Measurements from ENCODE around the gene DCTN5.
A peak's percentile ranks its signal among the peaks of the same experiment; 100 is the strongest.
"Not testable (repeated sequence)": the region's sequence is repeated elsewhere in the genome, so short reads cannot be mapped to it uniquely, and the experiment has no call there.

DCTN5 gene

DNA sequence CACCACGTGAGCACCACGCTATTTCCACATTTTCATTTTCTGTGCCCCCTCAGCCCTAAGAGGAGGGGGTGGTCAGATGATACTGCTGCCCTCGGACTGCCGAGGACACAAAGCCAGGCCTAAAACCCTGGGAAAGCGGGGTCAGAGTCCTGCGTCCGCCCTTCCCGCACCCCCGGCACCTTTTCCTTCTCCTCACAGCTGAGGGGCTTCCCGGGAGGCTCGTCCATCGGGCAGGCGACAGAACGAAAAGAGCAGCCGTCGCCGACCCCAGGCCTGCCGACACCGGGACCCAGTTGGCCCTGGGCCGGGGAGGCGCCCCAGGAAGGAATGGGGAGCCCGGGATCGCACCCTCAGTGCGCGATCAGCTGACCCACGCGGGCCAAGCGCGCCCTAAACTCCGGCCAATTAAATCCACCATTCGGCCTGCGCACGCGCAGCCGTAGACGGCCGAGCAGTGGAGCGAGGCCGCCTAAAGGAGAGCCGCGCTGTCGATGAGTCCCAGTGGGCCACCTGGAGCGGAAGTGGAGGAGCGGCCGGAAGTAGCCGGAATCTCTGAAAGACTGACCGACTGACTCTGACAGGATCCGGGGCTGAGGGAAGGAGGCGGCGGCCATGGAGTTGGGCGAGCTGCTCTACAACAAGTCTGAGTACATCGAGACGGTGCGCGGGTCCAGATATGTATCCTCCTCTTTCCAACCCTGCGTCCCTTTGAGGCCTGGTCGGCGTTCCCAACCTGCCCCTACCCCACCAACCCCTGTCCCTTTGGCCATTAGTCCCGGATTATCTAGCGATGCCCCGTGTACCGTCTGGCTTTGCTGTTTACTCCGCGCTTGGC is at the start of gene DCTN5, which contains the start of gene PALB2:
TSS of gene DCTN5 (plus strand) at position 536 of the 835 bp plus-strand sequence. CDS start at position 613, 77 bp downstream.
TSS of gene PALB2 (minus strand) at position 380 of the 835 bp plus-strand sequence. CDS start at position 227, 153 bp downstream.
- Histone ChIP-seq H2AFZ (ENCODE audit: low read length, unreplicated experiment) (peak within 1 kb of the TSS; percentile 87), H3K79me2 (ENCODE audit: control insufficient read depth, insufficient read depth, low read length, unreplicated experiment) (peaks cover 59% of the 10 kb centered on the region), H3K27ac (ENCODE audit: low read depth, low read length) (peak within 1 kb of the TSS; percentile 59)

DNA sequence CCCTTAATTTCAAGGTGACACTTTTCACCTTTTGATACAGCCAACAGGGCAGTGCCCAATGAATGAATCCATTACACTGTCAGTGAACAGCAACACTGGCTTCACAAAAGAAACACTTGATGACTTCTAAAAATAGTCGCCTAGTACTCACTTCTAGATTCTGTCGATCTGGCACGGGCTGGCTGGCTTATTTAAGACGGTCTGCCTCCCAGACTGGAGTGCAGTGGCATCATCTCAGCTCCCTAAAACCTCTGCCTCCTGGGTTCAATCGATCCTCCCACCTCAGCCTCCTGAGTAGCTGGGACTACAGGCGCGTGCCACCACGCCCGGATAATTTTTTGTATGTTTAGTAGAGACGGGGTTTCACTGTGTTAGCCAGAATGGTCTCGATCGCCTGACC is 47.1 kb upstream of the DCTN5 start:
- Histone ChIP-seq H2AFZ (ENCODE audit: low read length, unreplicated experiment) (no peak overlapping the region), H3K79me2 (ENCODE audit: control insufficient read depth, insufficient read depth, low read length, unreplicated experiment) (peaks cover 64% of the 10 kb centered on the region), H3K27ac (ENCODE audit: low read depth, low read length) (no peak overlapping the region), H3K36me3 (ENCODE audit: insufficient read depth, low read length) (peaks cover 8% of the 10 kb centered on the region; the same call in 1 of the 2 replicates), H3K4me3 (ENCODE audit: low read depth, low read length) (no peak overlapping the region; the same call in 1 of the 2 replicates), H3K4me1 (ENCODE audit: control insufficient read depth, insufficient read depth, low read length, unreplicated experiment) (peaks cover 7% of the 10 kb centered on the region), H3K27me3 (ENCODE audit: insufficient read depth, low read length) (no peaks in the 10 kb centered on the region)

More for the DNA sequence above, at the start of gene DCTN5, which contains the start of gene PALB2:
- H3K27me3 ChIP-seq (ENCODE audit: insufficient read depth, low read length): no peaks in the 10 kb centered on the region
- peaks cover 6% of the 10 kb centered on the region for H3K4me1 ChIP-seq (ENCODE audit: control insufficient read depth, insufficient read depth, low read length, unreplicated experiment)
- H3K4me3 ChIP-seq (ENCODE audit: low read depth, low read length): peak within 1 kb of the TSS; percentile 97
- peaks cover 13% of the 10 kb centered on the region for H3K36me3 ChIP-seq (ENCODE audit: insufficient read depth, low read length)

DNA sequence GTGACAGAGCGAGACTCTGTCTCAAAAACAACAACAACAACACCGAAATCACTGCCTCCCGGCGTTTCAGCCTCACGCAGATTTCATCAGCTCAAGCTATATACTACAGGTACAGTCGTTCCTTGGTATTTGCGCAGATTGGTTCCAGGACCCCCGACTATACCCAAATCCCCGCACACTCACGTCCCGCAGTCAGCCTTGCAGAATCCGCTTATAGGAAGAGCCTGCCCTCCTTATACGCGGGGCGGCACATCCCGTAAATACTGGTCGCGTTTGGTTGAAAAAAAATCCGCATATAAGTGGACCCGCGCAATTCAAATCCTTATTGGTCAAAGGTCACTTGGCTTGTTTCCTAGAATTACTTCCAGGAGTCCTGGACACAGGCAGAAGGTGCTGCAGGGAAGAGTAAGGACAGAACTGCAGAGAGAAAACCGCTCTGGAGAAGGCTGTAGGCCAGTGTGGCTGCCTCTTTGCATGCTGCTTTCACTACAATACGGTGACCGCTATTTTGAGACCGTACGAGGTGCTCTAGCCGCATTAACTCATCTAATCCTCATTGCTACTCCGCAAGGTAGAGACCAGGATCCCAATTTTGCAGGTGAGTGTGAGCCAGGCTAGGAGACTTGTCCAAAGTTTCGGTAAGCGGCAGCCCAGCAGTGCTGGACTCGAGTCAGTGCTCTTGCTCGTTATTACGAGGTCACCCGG is 45.9 kb upstream of the DCTN5 start:
- no peaks in the 10 kb centered on the region for H3K27me3 ChIP-seq (ENCODE audit: insufficient read depth, low read length)
- H3K36me3 ChIP-seq (ENCODE audit: insufficient read depth, low read length): peaks cover 4% of the 10 kb centered on the region; the same call in 1 of the 2 replicates
- no peak overlapping the region for H3K27ac ChIP-seq (ENCODE audit: low read depth, low read length)
- H3K4me1 ChIP-seq (ENCODE audit: control insufficient read depth, insufficient read depth, low read length, unreplicated experiment): peaks cover 7% of the 10 kb centered on the region
- H3K79me2 ChIP-seq (ENCODE audit: control insufficient read depth, insufficient read depth, low read length, unreplicated experiment): peaks cover 54% of the 10 kb centered on the region
- H2AFZ ChIP-seq (ENCODE audit: low read length, unreplicated experiment): peak overlapping the region; percentile 96
- H3K4me3 ChIP-seq (ENCODE audit: low read depth, low read length): peak overlapping the region; percentile 97

DNA sequence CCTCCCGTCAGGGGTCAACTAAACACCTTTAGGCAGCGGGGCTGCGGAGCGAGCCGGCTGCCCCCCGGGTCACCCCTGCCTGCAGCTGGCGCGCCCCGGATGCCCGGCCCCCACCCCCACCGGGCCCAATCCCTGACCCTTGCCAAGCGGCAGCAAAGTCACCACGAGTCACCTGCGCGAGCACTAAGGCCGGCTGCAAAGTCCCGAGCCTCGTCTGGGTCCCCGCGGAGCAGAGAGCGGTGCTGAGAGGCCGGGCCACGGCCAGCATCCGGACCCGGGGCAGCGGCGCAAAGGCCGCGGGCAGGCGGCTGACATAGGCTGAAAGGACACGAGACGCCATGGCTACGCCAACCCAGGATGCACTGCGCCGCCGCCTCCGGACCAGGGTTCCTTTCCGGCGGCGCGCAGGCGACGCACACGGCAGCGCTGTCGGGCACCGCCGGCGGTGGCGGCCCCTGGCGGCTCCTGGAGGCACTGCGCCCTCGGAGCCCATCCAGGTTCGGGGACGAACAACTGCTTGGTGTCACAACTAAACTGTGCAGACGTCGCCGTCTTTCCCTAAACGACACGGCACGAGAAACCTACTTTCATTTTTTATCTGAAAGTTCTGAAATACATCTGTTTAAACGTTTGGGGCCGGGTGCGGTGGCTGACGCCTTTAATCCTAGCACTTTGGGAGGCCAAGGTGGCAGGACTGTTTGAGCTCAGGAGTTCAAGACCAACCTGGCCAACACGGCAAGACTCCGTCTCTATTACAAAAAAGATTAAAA is 45.1 kb upstream of the DCTN5 start, which contains the start of gene NDUFAB1:
TSS of gene NDUFAB1 (minus strand) at position 366 of the 770 bp plus-strand sequence. CDS start at position 340, 26 bp downstream.
- Histone ChIP-seq H3K79me2 (ENCODE audit: control insufficient read depth, insufficient read depth, low read length, unreplicated experiment) (peaks cover 47% of the 10 kb centered on the region), H3K4me1 (ENCODE audit: control insufficient read depth, insufficient read depth, low read length, unreplicated experiment) (peaks cover 7% of the 10 kb centered on the region), H3K27ac (ENCODE audit: low read depth, low read length) (peak within 1 kb of the TSS; percentile 49; the same call in 1 of the 2 replicates), H3K4me3 (ENCODE audit: low read depth, low read length) (peak within 1 kb of the TSS; percentile 97), H3K27me3 (ENCODE audit: insufficient read depth, low read length) (no peaks in the 10 kb centered on the region), H3K36me3 (ENCODE audit: insufficient read depth, low read length) (peaks cover 4% of the 10 kb centered on the region; the same call in 1 of the 2 replicates), H2AFZ (ENCODE audit: low read length, unreplicated experiment) (peak within 1 kb of the TSS; percentile 96)

DNA sequence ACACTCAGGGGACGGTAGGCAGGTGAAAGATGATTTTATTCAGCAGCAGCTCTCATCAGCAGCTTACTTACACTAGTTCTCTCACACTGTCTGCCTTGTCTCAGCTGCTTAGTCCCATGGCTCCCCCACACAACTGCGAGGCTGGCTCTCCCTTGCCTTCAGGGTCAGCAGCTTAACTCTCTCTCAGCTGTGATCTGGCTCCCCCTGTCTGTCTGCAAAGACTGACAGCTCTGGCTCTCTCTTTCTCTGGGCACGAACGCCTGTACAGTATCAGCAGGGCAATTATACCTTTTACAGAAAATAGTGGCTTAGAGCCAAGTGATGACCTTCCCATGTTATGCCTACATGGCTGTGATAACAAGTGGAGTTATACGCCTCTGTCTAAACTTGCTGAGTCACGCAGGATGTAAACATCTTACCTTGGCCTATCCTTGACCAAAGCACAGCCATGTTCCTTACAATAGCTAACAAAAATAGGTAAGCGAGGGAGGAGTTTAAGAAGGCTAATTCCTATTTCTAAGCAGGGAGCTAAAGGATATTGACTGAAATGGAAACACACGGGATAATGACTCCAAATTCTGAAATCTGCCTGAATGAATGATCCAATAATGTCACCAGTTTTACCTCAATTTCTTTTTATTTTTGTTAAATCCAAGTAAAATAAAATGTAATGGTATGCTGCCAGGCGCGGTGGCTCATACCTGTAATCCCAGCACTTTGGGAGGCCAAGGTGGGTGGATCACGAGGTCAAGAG is 44.1 kb upstream of the DCTN5 start:
- Histone ChIP-seq H3K36me3 (ENCODE audit: insufficient read depth, low read length) (peaks cover 4% of the 10 kb centered on the region; the same call in 1 of the 2 replicates), H3K4me1 (ENCODE audit: control insufficient read depth, insufficient read depth, low read length, unreplicated experiment) (peaks cover 7% of the 10 kb centered on the region), H3K4me3 (ENCODE audit: low read depth, low read length) (no peak overlapping the region), H3K27me3 (ENCODE audit: insufficient read depth, low read length) (no peaks in the 10 kb centered on the region), H2AFZ (ENCODE audit: low read length, unreplicated experiment) (peak overlapping the region; percentile 47), H3K27ac (ENCODE audit: low read depth, low read length) (no peak overlapping the region), H3K79me2 (ENCODE audit: control insufficient read depth, insufficient read depth, low read length, unreplicated experiment) (peaks cover 37% of the 10 kb centered on the region)

DNA sequence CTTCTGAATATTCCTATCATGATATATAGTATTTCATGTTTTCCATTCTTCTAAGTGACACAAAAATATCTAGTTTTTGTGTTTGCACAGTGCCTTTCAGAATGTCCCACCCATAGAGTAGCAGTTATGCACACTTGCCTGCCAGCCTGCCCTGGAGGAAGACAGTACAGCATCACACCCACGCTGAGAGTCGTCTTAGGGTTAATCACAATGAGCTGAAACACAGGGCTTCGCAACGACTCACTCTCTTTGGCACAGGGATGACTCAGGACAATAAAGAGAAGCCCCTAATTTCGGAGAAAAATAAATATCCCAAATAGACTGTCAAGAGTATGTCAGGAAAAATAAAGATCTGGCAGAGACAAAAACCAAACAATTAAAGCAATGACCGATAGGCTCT is 33.5 kb upstream of the DCTN5 start:
- no peak overlapping the region for H3K4me3 ChIP-seq (ENCODE audit: low read depth, low read length)

DNA sequence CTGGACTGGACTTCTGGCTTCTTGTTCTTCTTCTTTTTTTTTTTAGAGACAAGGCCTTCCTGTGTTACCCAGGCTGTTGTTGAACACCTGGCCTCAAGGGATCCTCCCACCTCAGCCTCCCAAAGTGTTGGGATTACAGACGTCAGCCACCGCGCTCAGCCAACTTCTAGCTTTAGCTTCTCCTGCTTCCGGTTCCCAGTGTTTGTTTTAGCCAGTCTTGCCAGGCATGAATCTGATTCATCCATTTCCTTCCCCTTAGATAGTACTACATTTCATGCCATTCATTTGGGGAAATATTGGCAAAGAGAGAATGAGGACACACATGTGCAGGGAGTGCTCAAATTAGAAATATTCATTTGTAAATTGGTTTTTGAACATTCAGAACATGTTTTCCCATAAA is 33.1 kb upstream of the DCTN5 start:
- Histone ChIP-seq H2AFZ (ENCODE audit: low read length, unreplicated experiment) (no peak overlapping the region), H3K79me2 (ENCODE audit: control insufficient read depth, insufficient read depth, low read length, unreplicated experiment) (no peaks in the 10 kb centered on the region), H3K27ac (ENCODE audit: low read depth, low read length) (peak overlapping the region; percentile 71), H3K4me1 (ENCODE audit: control insufficient read depth, insufficient read depth, low read length, unreplicated experiment) (peaks cover 15% of the 10 kb centered on the region), H3K27me3 (ENCODE audit: insufficient read depth, low read length) (no peaks in the 10 kb centered on the region), H3K36me3 (ENCODE audit: insufficient read depth, low read length) (0 out of 2 replicates have a peak, but pooled peaks cover 6% of the 10 kb centered on the region), H3K4me3 (ENCODE audit: low read depth, low read length) (no peak overlapping the region)

More for the DNA sequence above, 33.5 kb upstream of the DCTN5 start:
- no peaks in the 10 kb centered on the region for H3K27me3 ChIP-seq (ENCODE audit: insufficient read depth, low read length)
- no peaks in the 10 kb centered on the region for H3K79me2 ChIP-seq (ENCODE audit: control insufficient read depth, insufficient read depth, low read length, unreplicated experiment)
- peaks cover 15% of the 10 kb centered on the region for H3K4me1 ChIP-seq (ENCODE audit: control insufficient read depth, insufficient read depth, low read length, unreplicated experiment)
- H3K27ac ChIP-seq (ENCODE audit: low read depth, low read length): peak overlapping the region; percentile 71
- H2AFZ ChIP-seq (ENCODE audit: low read length, unreplicated experiment): no peak overlapping the region
- H3K36me3 ChIP-seq (ENCODE audit: insufficient read depth, low read length): 0 out of 2 replicates have a peak, but pooled peaks cover 6% of the 10 kb centered on the region

DNA sequence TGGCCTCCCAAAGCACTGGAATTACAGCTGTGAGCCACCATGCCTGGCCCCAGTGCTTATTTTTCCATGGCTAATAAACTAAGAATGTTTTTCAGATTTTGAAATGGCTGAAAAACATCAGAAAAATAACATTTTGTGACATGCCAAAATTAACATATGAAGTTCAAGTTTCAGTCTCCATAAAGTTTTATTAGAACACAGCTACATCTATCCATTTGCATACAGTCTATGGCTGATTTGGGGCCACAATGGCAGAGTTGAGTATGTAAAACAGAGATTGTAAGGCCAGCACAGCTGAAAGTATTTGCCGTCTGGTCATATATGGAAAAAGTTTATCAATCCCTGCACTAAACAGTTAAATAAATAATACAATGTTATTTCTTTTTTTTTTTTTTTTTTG is 31.3 kb upstream of the DCTN5 start:
- Histone ChIP-seq H3K36me3 (ENCODE audit: insufficient read depth, low read length) (peaks cover 12% of the 10 kb centered on the region; the same call in 1 of the 2 replicates), H3K79me2 (ENCODE audit: control insufficient read depth, insufficient read depth, low read length, unreplicated experiment) (no peaks in the 10 kb centered on the region), H3K4me3 (ENCODE audit: low read depth, low read length) (no peak overlapping the region), H3K4me1 (ENCODE audit: control insufficient read depth, insufficient read depth, low read length, unreplicated experiment) (peaks cover 15% of the 10 kb centered on the region), H3K27me3 (ENCODE audit: insufficient read depth, low read length) (no peaks in the 10 kb centered on the region), H2AFZ (ENCODE audit: low read length, unreplicated experiment) (no peak overlapping the region), H3K27ac (ENCODE audit: low read depth, low read length) (no peak overlapping the region)

DNA sequence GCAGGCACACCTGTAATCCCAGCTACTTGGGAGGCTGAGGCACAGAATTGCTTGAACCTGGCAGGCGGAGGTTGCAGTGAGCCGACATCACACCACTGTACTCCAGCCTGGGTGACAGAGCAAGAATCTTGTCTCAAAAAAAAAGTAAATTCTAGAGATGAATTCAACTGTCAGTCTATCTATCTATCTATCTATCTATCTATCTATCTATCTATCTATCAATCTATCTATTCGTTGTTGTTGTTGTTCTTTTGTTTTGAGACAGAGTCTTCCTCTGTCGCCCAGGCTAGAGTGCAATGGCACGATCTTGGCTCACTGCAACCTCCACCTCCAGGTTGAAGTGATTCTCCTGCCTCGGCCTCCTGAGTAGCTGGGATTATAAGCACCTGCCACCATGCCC is 30.4 kb upstream of the DCTN5 start:
- Histone ChIP-seq H3K36me3 (ENCODE audit: insufficient read depth, low read length) (peaks cover 13% of the 10 kb centered on the region; the same call in 1 of the 2 replicates), H3K4me1 (ENCODE audit: control insufficient read depth, insufficient read depth, low read length, unreplicated experiment) (peaks cover 15% of the 10 kb centered on the region)
- not testable (repeated sequence) for H2AFZ ChIP-seq (ENCODE audit: low read length, unreplicated experiment); H3K4me3 ChIP-seq (ENCODE audit: low read depth, low read length); H3K79me2 ChIP-seq (ENCODE audit: control insufficient read depth, insufficient read depth, low read length, unreplicated experiment); H3K27me3 ChIP-seq (ENCODE audit: insufficient read depth, low read length); H3K27ac ChIP-seq (ENCODE audit: low read depth, low read length)

Data from ACC112 (cell line).